Endodermal cell (in vitro differentiated cells): ENCODE data around the gene EPB41L3. TPM values are rescaled to one million over a fixed set of nuclear protein-coding genes. Genes with fewer than 3 reads are reported as not detected.

ENCODE experiments used
- DNase-seq: peaks from one replicate; pipeline ENCODE4 v3.0.0-alpha.2; 2017
- H3K27ac ChIP-seq: 2 replicates; pipeline ENCODE4 v1.5.1; 2013; ENCODE audit warnings: mild to moderate bottlenecking, low read depth, low read length, moderate library complexity
- H3K27me3 ChIP-seq: 2 replicates; pipeline ENCODE4 v1.6.1; 2013; ENCODE audit warnings: mild to moderate bottlenecking, low read length, moderate library complexity; ENCODE audit not compliant: insufficient read depth, control insufficient read depth, poor library complexity, severe bottlenecking
- H3K36me3 ChIP-seq: 2 replicates; pipeline ENCODE4 v1.7.0; 2013; ENCODE audit warnings: mild to moderate bottlenecking, low read length, moderate library complexity; ENCODE audit not compliant: control insufficient read depth, insufficient read depth
- H3K4me1 ChIP-seq: one replicate; pipeline ENCODE4 v1.7.0; 2013; ENCODE audit warnings: low read length; ENCODE audit not compliant: control insufficient read depth, insufficient read depth
- H3K4me3 ChIP-seq: 2 replicates; pipeline ENCODE4 v1.5.1; 2013; ENCODE audit warnings: mild to moderate bottlenecking, low read length, moderate library complexity
- H3K9ac ChIP-seq: 2 replicates; pipeline ENCODE4 v1.6.1; 2013; ENCODE audit warnings: mild to moderate bottlenecking, low read length, moderate library complexity; ENCODE audit not compliant: poor library complexity, severe bottlenecking; ENCODE audit errors: extremely low read depth
- H3K9me3 ChIP-seq: 2 replicates; pipeline ENCODE4 v1.6.1; 2013; ENCODE audit warnings: mild to moderate bottlenecking, low read length, moderate library complexity; ENCODE audit not compliant: control insufficient read depth
- H3K27ac Mint-ChIP-seq: 2 replicates; pipeline ENCODE4 v1.8.0; 2020; ENCODE audit warnings: mixed read lengths
- H3K27me3 Mint-ChIP-seq: 2 replicates; pipeline ENCODE4 v1.8.0; 2021; ENCODE audit warnings: mild to moderate bottlenecking, mixed read lengths; ENCODE audit not compliant: insufficient read depth
- H3K36me3 Mint-ChIP-seq: 2 replicates; pipeline ENCODE4 v1.8.0; 2020; ENCODE audit warnings: low read depth, mixed read lengths
- H3K4me1 Mint-ChIP-seq: 2 replicates; pipeline ENCODE4 v1.8.0; 2020; ENCODE audit warnings: mixed read lengths
- H3K4me3 Mint-ChIP-seq: 2 replicates; pipeline ENCODE4 v1.8.0; 2020; ENCODE audit warnings: mild to moderate bottlenecking, moderate library complexity, mixed read lengths
- H3K9me3 Mint-ChIP-seq: 2 replicates; pipeline ENCODE4 v1.8.0; 2020; ENCODE audit warnings: mild to moderate bottlenecking, mixed read lengths
- WGBS, 2 experiments: methylation state at CpG; one replicate each; pipeline versions ENCODE4 v1.1.5 to v1.1.7; 2013; ENCODE audit warnings: missing lambda C conversion rate in 2 of 2, mixed read lengths in 1 of 2; ENCODE audit not compliant: insufficient coverage in 1 of 2, insufficient read length in 1 of 2; 5-methylcytosine and 5-hydroxymethylcytosine counted together
- total RNA-seq, 2 donors: library from RNA; stranded (reverse); fragmentation: NEBNext Ultra II Directional in 1 of 2; extraction: Animal tissue kit (Norgen Biotek cat#: 25700) in 1 of 2; gene quantifications; 2 replicates in 1 of 2; 3 replicates in 1 of 2; pipeline ENCODE4 v1.2.1, GENCODE V29; 2021
- TF ChIP-seq, protein P1 (sequence below): fragments of 200-600 bp; sonication (generic); conservative IDR thresholded peaks from 2 replicates; pipeline ENCODE4 v1.5.0; 2021; ENCODE audit warnings: antibody characterized with exemption, mild to moderate bottlenecking

The EPB41L3 gene
- total RNA-seq, 2 donors from 2014 or later: 49.3 to 51.6 TPM

DNA sequence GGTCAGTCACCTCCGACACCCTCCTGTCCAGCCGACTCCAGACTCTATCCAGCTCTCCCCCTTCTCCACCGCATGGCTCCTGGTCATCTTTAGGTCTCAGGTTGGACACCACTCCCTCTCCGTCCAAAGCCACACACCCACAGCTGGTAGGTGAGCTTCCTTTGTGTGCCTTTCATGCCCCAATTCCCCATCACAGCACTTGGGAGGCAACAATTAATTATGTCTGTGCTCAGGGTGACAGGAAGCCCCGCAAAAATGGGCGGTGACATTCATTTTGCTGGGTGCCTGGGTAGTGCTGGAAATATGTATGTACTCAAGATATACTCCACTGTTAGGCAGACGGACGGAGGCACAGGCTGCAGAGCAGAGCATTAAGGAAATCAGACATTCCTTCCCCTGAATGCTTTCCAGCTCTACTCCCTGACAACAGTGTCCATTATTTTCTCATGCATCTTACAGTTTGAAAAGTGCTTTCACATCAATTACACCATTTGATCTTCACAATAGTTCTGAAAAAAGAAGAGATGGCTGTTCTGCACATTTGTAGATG is 13.1 kb downstream of the EPB41L3 start:
- Histone ChIP-seq H3K36me3 (no peaks in the 10 kb centered on the region), H3K4me1 (no peaks in the 10 kb centered on the region), H3K9me3 (no peaks in the 10 kb centered on the region), H3K9ac (no peak overlapping the region), H3K27me3 (no peaks in the 10 kb centered on the region), H3K4me3 (no peak overlapping the region), H3K27ac (no peak overlapping the region)
- 77 to 90% methylated on average over 2 to 8 of the region's 8 CpGs for WGBS, 2 experiments
- Mint-ChIP-seq H3K4me3 (no peak overlapping the region), H3K36me3 (peaks cover 9% of the 10 kb centered on the region), H3K4me1 (peaks cover 5% of the 10 kb centered on the region), H3K27me3 (no peaks in the 10 kb centered on the region), H3K27ac (peak overlapping the region; percentile 68), H3K9me3 (no peaks in the 10 kb centered on the region)
- TF ChIP-seq, protein P1, sequence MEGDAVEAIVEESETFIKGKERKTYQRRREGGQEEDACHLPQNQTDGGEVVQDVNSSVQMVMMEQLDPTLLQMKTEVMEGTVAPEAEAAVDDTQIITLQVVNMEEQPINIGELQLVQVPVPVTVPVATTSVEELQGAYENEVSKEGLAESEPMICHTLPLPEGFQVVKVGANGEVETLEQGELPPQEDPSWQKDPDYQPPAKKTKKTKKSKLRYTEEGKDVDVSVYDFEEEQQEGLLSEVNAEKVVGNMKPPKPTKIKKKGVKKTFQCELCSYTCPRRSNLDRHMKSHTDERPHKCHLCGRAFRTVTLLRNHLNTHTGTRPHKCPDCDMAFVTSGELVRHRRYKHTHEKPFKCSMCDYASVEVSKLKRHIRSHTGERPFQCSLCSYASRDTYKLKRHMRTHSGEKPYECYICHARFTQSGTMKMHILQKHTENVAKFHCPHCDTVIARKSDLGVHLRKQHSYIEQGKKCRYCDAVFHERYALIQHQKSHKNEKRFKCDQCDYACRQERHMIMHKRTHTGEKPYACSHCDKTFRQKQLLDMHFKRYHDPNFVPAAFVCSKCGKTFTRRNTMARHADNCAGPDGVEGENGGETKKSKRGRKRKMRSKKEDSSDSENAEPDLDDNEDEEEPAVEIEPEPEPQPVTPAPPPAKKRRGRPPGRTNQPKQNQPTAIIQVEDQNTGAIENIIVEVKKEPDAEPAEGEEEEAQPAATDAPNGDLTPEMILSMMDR: no peak
- no peak for DNase-seq

DNA sequence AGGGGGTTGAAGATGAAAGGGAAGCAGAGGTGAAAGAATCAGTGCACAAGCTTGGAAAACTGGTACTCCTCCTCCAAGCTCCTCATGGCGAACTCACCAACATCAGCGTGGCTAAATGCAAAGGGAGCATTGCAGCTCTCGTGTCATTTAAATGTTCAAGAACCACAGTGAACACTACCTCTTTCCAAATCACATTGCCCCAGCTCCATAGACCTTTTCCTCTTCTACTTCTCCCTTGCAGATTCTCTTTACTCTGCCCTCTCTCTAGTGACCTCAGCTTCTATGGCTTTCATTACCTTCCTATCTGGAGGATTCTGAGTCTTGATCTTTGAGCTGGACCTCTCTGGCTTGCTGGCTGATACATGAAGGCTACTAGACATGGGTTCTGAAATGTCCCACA is 14.3 kb downstream of the EPB41L3 start:
- no peak overlapping the region for H3K27ac ChIP-seq
- no peaks in the 10 kb centered on the region for H3K27me3 ChIP-seq
- no peak overlapping the region for H3K9ac ChIP-seq
- WGBS, 2 experiments: 86 to 93% methylated on average over 3 of the region's 3 CpGs
- TF ChIP-seq, protein P1: no peak
- H3K27me3 Mint-ChIP-seq: no peaks in the 10 kb centered on the region
- no peaks in the 10 kb centered on the region for H3K36me3 ChIP-seq
- no peak for DNase-seq
- no peaks in the 10 kb centered on the region for H3K4me1 ChIP-seq
- H3K27ac Mint-ChIP-seq: no peak overlapping the region
- peaks cover 4% of the 10 kb centered on the region for H3K36me3 Mint-ChIP-seq
- H3K4me1 Mint-ChIP-seq: peaks cover 5% of the 10 kb centered on the region
- H3K4me3 Mint-ChIP-seq: no peak overlapping the region
- H3K9me3 Mint-ChIP-seq: no peaks in the 10 kb centered on the region
- H3K9me3 ChIP-seq: no peaks in the 10 kb centered on the region
- no peak overlapping the region for H3K4me3 ChIP-seq

DNA sequence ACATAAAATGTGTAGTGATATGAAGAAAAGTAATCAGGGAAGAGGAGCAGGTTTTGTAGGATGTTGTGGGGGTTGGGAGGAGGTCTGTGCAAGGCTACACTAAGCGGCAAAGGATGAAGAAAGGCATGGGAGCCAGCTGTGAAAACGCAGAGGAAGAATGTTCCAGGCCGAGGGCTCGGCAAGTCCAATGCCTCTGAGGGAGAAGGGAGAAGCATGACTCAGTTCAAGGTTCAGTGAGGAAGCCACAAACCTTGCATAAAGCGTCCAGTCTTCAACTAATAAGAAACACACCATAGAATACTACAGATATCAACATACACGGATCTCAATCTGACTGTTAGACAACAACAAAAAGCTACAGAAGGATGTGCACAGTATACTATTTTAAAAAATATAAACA is 16.2 kb downstream of the EPB41L3 start:
- H3K4me3 Mint-ChIP-seq: no peak overlapping the region
- WGBS, 2 experiments: 30 to 67% methylated on average over 2 to 6 of the region's 6 CpGs
- H3K27me3 Mint-ChIP-seq: no peaks in the 10 kb centered on the region
- Histone ChIP-seq H3K9ac (no peak overlapping the region), H3K4me3 (no peak overlapping the region), H3K36me3 (no peaks in the 10 kb centered on the region), H3K27ac (no peak overlapping the region), H3K27me3 (no peaks in the 10 kb centered on the region), H3K4me1 (no peaks in the 10 kb centered on the region), H3K9me3 (no peaks in the 10 kb centered on the region)
- TF ChIP-seq, protein P1: no peak
- H3K4me1 Mint-ChIP-seq: peaks cover 5% of the 10 kb centered on the region
- H3K27ac Mint-ChIP-seq: no peak overlapping the region
- H3K36me3 Mint-ChIP-seq: peaks cover 5% of the 10 kb centered on the region
- no peak for DNase-seq
- no peaks in the 10 kb centered on the region for H3K9me3 Mint-ChIP-seq
